HepG2 (cell line): ENCODE data around the gene ORC2. TPM values are rescaled to one million over a fixed set of nuclear protein-coding genes. Genes with fewer than 3 reads are reported as not detected.

Experiments
- ATAC-seq: fragments of 200-7000 bp; cut with Tn5 transposase; 3 replicates; pipeline ENCODE4 v1.9.1; 2020; ENCODE audit warnings: mild to moderate bottlenecking, moderate library complexity
- BruUV-seq: library from RNA; stranded (reverse); fragments of 400-500 nt; replicated peaks from 2 replicates; lab custom pipeline; 2021; lab: Mats Ljungman, UMichigan
- CTCF ChIA-PET: fragments of 300-600 bp; formaldehyde crosslinking; extraction: SDS; loops from one replicate; lab custom pipeline; 2021; ENCODE audit warnings: low total read pairs, inconsistent platforms, low intra/inter-chr PET ratio; lab: Yijun Ruan, JAX
- POLR2A ChIA-PET: fragments of 350-600 bp; sonication (Branson Sonifier 250); formaldehyde crosslinking; loops from one replicate; lab custom pipeline; 2020; ENCODE audit warnings: antibody characterized with exemption, inconsistent platforms; lab: Yijun Ruan, JAX
- DNase-seq: peaks from one replicate; pipeline ENCODE4 v3.0.0-alpha.2; 2015; ENCODE audit warnings: low spot score
- FAIRE-seq: peaks from 3 replicates; lab custom pipeline; 2011; peaks lifted over from hg19 to GRCh38; lab: Jason Lieb, UNC
- H2AFZ ChIP-seq: one replicate; pipeline ENCODE4 v1.6.1; 2011; ENCODE audit warnings: low read length, inconsistent platforms
- H3K27ac ChIP-seq: fragments of 300-600 bp; 3 replicates; pipeline ENCODE4 v1.8.0; 2011; ENCODE audit warnings: mixed run types, mild to moderate bottlenecking, mixed read lengths, low read length, inconsistent platforms; ENCODE audit not compliant: insufficient read depth; ENCODE audit errors: extremely low read length
- H3K27me3 ChIP-seq, 2 experiments: fragments of 200-600 bp in 1 of 2; 2 replicates in 1 of 2; 3 replicates in 1 of 2; pipeline versions ENCODE4 v1.6.0 to v1.8.0; 2011; ENCODE audit warnings: low read length in 2 of 2, mild to moderate bottlenecking in 2 of 2, moderate library complexity in 2 of 2, inconsistent platforms in 1 of 2; ENCODE audit not compliant: insufficient read depth in 2 of 2, control insufficient read depth in 1 of 2
- H3K36me3 ChIP-seq, 2 experiments: fragments of 200-600 bp in 1 of 2; replicated peaks in 1 of 2; 2 replicates in 1 of 2; 3 replicates in 1 of 2; pipeline versions ENCODE4 v1.5.1 to v1.8.0; 2011; ENCODE audit warnings: low read length in 2 of 2, inconsistent platforms in 1 of 2; ENCODE audit not compliant: insufficient read depth in 2 of 2, control insufficient read depth in 1 of 2
- H3K4me1 ChIP-seq: 2 replicates; pipeline ENCODE4 v1.5.1; 2012; ENCODE audit warnings: low read length, inconsistent platforms; ENCODE audit not compliant: insufficient read depth
- H3K4me2 ChIP-seq: 2 replicates; pipeline ENCODE4 v1.6.0; 2011; ENCODE audit warnings: low read depth, low read length, inconsistent platforms
- H3K4me3 ChIP-seq, 3 experiments: fragments of 200-600 bp in 1 of 3; sonication (generic), shearing (Covaris generic) in 1 of 3; replicated peaks in 1 of 3; 2 replicates each; pipeline ENCODE4 v1.5.1; 2011 to 2016; ENCODE audit warnings: low read length in 3 of 3, inconsistent platforms in 2 of 3, low read depth in 2 of 3, mild to moderate bottlenecking in 2 of 3, control low read depth in 1 of 3, mixed read lengths in 1 of 3; ENCODE audit not compliant: insufficient read depth in 1 of 3
- H3K79me2 ChIP-seq: one replicate; pipeline ENCODE4 v1.6.1; 2011; ENCODE audit warnings: low read length, inconsistent platforms; ENCODE audit not compliant: insufficient read depth
- H3K9ac ChIP-seq: 2 replicates; pipeline ENCODE4 v1.6.0; 2011; ENCODE audit warnings: mild to moderate bottlenecking, low read depth, low read length, inconsistent platforms; ENCODE audit not compliant: insufficient read depth
- H3K9me3 ChIP-seq: 2 replicates; pipeline ENCODE4 v1.5.1; 2012; ENCODE audit warnings: mild to moderate bottlenecking, low read length
- H4K20me1 ChIP-seq: 2 replicates; pipeline ENCODE4 v1.6.0; 2011; ENCODE audit warnings: inconsistent platforms, mild to moderate bottlenecking, low read length, moderate library complexity; ENCODE audit not compliant: insufficient read depth
- E2F2 ChIP-seq: sonication (generic); formaldehyde crosslinking; IDR thresholded peaks from 2 replicates; pipeline ENCODE4 v1.4.0; 2020; ENCODE audit warnings: missing genetic modification reagents, borderline replicate concordance
- GZF1 ChIP-seq: sonication (generic); formaldehyde crosslinking; IDR thresholded peaks from 2 replicates; pipeline ENCODE4 v1.5.1; 2020; ENCODE audit warnings: mild to moderate bottlenecking, missing genetic modification reagents
- HNRNPUL1 ChIP-seq: fragments of 200-400 bp; formaldehyde crosslinking; IDR thresholded peaks from 2 replicates; pipeline ENCODE4 v1.6.1; 2017; ENCODE audit warnings: low read depth, mild to moderate bottlenecking, low read length, moderate library complexity
- MBD4 ChIP-seq: IDR thresholded peaks from 2 replicates; pipeline ENCODE4 v1.6.1; 2012; ENCODE audit warnings: low read length, inconsistent platforms, borderline replicate concordance
- PHB2 ChIP-seq: fragments of 450-650 bp; IDR thresholded peaks from 2 replicates; pipeline ENCODE4 v1.6.1; 2018; ENCODE audit not compliant: partially characterized antibody
- ZBTB37 ChIP-seq: sonication (generic); formaldehyde crosslinking; IDR thresholded peaks from 2 replicates; pipeline ENCODE4 v1.4.0; 2020; ENCODE audit warnings: mild to moderate bottlenecking, missing genetic modification reagents
- ZFP36L1 ChIP-seq: sonication (generic); formaldehyde crosslinking; IDR thresholded peaks from 2 replicates; pipeline ENCODE4 v1.8.0; 2022; ENCODE audit warnings: mild to moderate bottlenecking, missing genetic modification reagents, moderate library complexity
- ZNF44 ChIP-seq: sonication (generic); formaldehyde crosslinking; IDR thresholded peaks from 2 replicates; pipeline ENCODE4 v1.5.1; 2020; ENCODE audit warnings: mild to moderate bottlenecking, missing genetic modification reagents
- ZNF709 ChIP-seq: sonication (generic); formaldehyde crosslinking; IDR thresholded peaks from 2 replicates; pipeline ENCODE4 v1.5.0; 2020; ENCODE audit warnings: mild to moderate bottlenecking, missing genetic modification reagents
- in situ Hi-C: cut with HindIII; loops from 2 replicates; pipeline ENCODE4 v1.10.0; 2017; ENCODE audit warnings: low pct_unique_long_range_greater_than_20kb; ENCODE audit not compliant: extremely low pct_ligation_motif_present
- intact Hi-C: fragments of 100-400 bp; cut with micrococcal nuclease; formaldehyde crosslinking; loops from one replicate; pipeline ENCODE4 v1.10.0; 2022; ENCODE audit not compliant: unreplicated experiment
- polyA plus RNA-seq, 8 experiments: library from polyadenylated mRNA; depleted of rRNA in 3 of 8; stranded (reverse) in 7 of 8; unstranded in 1 of 8; fragments of >200 nt; fragmentation: Illumina TruSeq in 4 of 8; extraction: Trizol in 4 of 8; gene quantifications; 2 replicates each; pipeline versions ENCODE4 v1.2.1 to v1.2.3, GENCODE V29; 2011 to 2016; ENCODE audit warnings: low read depth in 4 of 8, missing spikeins in 1 of 8, mixed read lengths in 1 of 8; ENCODE audit not compliant: insufficient read depth in 1 of 8
- total RNA-seq, 5 experiments: library from RNA; depleted of rRNA; stranded (reverse); fragments of >200 nt; fragmentation: Illumina TruSeq; extraction: Trizol; gene quantifications; 2 replicates each; pipeline ENCODE4 v1.2.3, GENCODE V29; 2016; ENCODE audit warnings: low read depth in 1 of 5
- TF ChIP-seq, protein P1 (sequence below): sonication (generic); formaldehyde crosslinking; IDR thresholded peaks from 2 replicates; pipeline ENCODE4 v1.4.0; 2020; ENCODE audit warnings: mild to moderate bottlenecking, low read depth, missing genetic modification reagents
- TF ChIP-seq, protein P2 (sequence below): sonication (generic); formaldehyde crosslinking; conservative IDR thresholded peaks from 2 replicates; pipeline ENCODE4 v1.4.0; 2020; ENCODE audit warnings: missing genetic modification reagents

ORC2 gene
- total and polyA plus RNA-seq, 2 of the 13 experiments (the other 11 are each of a cell fraction or from before 2014, with no cell fraction given): 19.3 to 73.5 TPM

- TF ChIP-seq, protein P1, sequence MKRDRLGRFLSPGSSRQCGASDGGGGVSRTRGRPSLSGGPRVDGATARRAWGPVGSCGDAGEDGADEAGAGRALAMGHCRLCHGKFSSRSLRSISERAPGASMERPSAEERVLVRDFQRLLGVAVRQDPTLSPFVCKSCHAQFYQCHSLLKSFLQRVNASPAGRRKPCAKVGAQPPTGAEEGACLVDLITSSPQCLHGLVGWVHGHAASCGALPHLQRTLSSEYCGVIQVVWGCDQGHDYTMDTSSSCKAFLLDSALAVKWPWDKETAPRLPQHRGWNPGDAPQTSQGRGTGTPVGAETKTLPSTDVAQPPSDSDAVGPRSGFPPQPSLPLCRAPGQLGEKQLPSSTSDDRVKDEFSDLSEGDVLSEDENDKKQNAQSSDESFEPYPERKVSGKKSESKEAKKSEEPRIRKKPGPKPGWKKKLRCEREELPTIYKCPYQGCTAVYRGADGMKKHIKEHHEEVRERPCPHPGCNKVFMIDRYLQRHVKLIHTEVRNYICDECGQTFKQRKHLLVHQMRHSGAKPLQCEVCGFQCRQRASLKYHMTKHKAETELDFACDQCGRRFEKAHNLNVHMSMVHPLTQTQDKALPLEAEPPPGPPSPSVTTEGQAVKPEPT (CRISPR knock-in tag): peak; percentile 85; the same call in 1 of the 2 replicates
- TF ChIP-seq ZNF44 (no peak), ZFP36L1 (CRISPR knock-in tag) (0 out of 2 replicates have a peak, but pooled peaks have one; percentile 5), ZBTB37 (peak; percentile 86), GZF1 (CRISPR knock-in tag) (no peak)
- TF ChIP-seq, all 625 proteins: peak for 9
These were observed 44.1 kb upstream of the ORC2 start (continued) for GRCh38 chr2:201007584-201007998.

DNA sequence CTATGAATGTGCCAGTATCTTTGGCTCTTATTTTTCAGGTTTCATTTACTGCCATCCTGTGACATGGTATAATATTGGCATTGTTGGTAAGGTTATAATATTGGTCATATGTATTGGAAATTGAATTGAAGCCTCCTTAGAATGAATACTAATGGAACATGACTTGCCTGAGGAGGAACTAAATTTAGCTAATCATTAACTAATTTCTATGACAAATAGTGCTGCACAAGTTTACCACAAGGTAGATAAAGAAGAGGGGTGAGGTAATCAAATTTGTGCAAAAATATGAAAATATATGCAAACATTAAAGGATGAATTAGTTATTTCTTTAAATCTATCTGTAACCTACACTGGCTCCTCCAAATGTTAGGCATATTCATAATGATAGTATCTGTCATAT, 43.2 kb upstream of the ORC2 start:
- intact Hi-C loops: loop anchor here (2.0 kb wide), 1 partner anchor 50 kb away; no protein-coding TSS in a partner anchor
- POLR2A ChIA-PET: interaction anchor here (1.4 to 2.6 kb wide), 4 partner anchors 43 to 142 kb away, joined by 3 to 28 read pairs (median 10); partner anchors contain the start of genes CLK1, NIF3L1, ORC2 and PPIL3

More for the DNA sequence above, 43.2 kb upstream of the ORC2 start:
- H3K27me3 ChIP-seq: no peaks in the 10 kb centered on the region
- H3K27ac ChIP-seq: peak overlapping the region; percentile 64
- H3K9me3 ChIP-seq: no peaks in the 10 kb centered on the region
- ATAC-seq (no peak), DNase-seq (peak; percentile 7)
- H3K9ac ChIP-seq: no peak overlapping the region
- no peak overlapping the region for H3K4me3 ChIP-seq
- no TSS peak for BruUV-seq
- no peak for TF ChIP-seq MBD4
- TF ChIP-seq, protein P2, sequence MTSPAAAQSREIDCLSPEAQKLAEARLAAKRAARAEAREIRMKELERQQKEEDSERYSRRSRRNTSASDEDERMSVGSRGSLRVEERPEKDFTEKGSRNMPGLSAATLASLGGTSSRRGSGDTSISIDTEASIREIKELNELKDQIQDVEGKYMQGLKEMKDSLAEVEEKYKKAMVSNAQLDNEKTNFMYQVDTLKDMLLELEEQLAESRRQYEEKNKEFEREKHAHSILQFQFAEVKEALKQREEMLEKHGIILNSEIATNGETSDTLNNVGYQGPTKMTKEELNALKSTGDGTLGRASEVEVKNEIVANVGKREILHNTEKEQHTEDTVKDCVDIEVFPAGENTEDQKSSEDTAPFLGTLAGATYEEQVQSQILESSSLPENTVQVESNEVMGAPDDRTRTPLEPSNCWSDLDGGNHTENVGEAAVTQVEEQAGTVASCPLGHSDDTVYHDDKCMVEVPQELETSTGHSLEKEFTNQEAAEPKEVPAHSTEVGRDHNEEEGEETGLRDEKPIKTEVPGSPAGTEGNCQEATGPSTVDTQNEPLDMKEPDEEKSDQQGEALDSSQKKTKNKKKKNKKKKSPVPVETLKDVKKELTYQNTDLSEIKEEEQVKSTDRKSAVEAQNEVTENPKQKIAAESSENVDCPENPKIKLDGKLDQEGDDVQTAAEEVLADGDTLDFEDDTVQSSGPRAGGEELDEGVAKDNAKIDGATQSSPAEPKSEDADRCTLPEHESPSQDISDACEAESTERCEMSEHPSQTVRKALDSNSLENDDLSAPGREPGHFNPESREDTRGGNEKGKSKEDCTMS: no peak
- no peak for TF ChIP-seq E2F2 (CRISPR knock-in tag)
- TF ChIP-seq ZNF709 (CRISPR knock-in tag): no peak
- TF ChIP-seq, protein P1 (CRISPR knock-in tag): no peak
- TF ChIP-seq PHB2: no peak
- TF ChIP-seq HNRNPUL1: peak; percentile 81; the same call in 1 of the 2 replicates
- TF ChIP-seq, all 625 proteins: peak for 1
- CTCF ChIA-PET: no interaction called here
- in situ Hi-C loops: loop anchor here (5.0 kb wide), 1 partner anchor 51 kb away; no protein-coding TSS in a partner anchor
- no peaks in the 10 kb centered on the region for H3K79me2 ChIP-seq
- FAIRE-seq: no peak
- no peak overlapping the region for H2AFZ ChIP-seq
- peaks cover 0 to 6% of the 10 kb centered on the region in 2 experiments; a peak in 1 of 5 replicates for H3K36me3 ChIP-seq
- no peaks in the 10 kb centered on the region for H4K20me1 ChIP-seq
- H3K4me2 ChIP-seq: no peak overlapping the region
- H3K4me1 ChIP-seq: peaks cover 28% of the 10 kb centered on the region
